ENCODE measurements around the gene TFEB.

The TFEB gene

DNA sequence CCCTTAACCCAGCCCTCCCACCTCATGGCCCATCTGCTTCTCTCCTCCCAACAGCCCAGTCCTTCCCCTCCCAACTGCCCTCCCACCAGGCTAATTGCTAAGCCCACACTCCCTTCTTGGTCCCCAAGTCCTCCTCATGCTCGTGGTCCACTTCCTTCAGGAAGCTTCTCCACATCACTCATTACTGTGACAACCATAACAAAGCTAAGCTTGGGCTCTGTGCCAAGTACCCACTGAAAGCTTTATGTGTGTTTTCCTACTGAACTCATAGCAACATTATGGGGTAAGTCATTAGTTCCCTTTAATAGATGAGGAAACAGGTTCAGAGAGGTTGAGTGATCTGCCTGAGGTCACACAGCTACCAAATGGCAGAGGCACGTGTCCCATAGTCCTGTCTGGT lies 28.1 kb upstream of the TFEB start:
- DNase-seq, result no peak

DNA sequence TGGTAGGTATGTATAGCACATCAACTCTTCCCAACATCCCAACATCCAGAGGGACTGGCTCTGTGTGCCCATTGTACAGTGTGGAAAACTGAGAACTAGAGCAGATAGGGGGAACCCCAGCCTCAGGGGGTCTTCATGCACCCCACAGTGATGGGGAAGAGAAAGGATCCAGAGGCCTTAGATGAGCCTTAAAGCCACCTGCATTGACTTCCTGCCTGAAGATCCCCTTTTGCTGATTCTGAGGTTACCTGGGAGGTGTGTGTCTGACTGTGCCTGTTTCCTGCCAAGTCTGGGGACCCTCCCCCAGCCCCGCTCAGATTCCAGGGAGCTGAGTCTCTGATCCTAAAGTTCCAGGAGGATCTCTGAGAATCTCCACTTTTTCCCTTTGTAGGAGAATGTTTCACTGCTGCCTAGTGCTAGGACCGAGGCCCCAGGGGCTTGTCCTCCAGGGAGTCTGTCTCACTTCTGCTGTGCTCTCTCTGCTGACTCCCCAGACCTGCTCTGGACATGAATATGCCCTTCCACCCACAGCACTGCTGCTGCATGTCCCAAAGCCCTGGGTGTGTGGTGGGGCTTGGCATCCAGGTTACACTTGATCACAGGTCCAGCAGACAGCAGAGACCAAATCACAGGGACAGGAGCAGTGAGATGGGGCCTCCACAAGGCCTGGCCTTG lies 24.6 kb upstream of the TFEB start:
- DNase-seq, result no peak

DNA sequence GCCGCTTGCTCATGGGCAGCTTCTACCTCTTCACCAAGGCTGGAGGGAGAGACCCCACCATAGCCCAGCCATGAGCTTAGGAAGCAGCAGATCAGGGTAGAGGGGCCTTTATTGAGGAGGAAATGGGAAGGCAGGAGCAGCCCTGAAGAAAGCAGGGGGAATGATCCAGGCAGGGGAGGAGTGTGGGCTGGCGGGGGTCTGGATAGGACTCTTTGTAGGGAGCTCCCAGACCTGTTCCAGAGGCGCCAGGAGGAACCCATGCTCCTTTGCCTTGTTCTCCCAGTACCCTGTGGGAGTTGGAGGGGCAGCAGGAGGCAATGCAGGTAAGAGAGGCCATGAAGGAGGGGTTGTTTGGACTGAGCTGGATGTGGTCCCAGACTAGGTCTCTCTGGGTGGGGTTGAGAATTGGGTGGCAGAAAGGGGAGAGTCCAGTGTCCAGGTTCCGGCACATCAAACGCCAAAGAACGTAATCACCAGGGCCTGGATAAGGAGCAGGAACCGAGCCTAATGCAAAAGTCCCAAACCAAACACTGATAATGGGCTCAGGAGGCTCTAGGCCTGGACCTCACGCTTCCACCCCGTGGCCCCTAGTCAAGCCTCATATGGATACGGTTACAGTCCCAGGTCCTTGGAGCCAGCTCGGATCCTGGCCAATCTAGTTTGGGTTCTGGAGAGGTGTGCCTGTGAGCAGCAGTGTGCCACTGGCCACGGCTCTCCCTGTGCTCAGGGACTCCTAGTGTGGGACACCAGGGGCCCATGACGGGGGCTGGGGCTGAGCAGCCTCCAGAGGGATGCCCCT lies 23.9 kb upstream of the TFEB start:
- no peak for DNase-seq

DNA sequence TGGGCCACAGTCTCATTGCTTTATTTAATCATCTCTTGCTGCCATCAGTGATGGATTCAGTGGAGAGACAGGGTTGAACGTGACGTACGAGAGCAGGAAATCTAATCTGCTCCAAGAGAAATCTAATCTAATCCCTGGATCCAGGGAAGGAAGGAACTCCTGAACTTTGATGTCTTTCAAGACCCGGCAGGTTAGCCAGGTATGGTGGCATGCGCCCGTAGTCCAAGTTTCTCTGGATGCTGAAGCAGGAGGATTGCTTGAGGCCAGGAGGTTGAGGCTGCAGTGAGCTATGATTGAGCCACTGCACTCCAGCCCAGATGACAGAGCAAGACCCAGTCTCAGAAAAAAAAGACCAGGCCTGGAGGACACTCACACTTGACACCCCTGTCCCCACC lies 23.2 kb upstream of the TFEB start:
- DNase-seq, result no peak

- no peak for DNase-seq
Observed at GRCh38 chr6:41757931-41758640, 22.7 kb upstream of the TFEB start.

- no peak for DNase-seq
Observed at GRCh38 chr6:41757271-41757670, 21.9 kb upstream of the TFEB start.

DNA sequence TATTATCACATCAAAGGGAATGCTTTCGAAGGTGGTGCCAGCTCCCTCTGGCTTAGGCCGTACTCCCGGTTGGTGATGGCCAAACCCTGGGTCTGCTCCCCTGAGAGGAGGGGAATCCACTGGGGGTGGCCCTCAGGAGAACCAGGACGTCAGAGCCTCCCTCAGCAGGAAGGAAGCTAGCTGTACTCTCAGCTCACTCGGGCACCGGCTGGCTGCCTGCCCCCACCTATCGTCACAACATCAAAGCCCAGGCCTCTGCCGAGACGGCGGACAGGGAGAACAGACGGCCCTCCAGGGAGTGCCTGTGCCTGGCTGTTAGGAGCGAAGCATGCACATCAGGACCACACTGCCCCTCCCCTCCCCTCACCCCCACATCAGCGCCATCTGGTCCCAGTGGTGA lies 20.9 kb upstream of the TFEB start:
- no peak for DNase-seq

- DNase-seq, result no peak
Observed at GRCh38 chr6:41755895-41756294, 20.5 kb upstream of the TFEB start.

GRCh38 chr6:41750374-41750773 lies 15.0 kb upstream of the TFEB start:
- DNase-seq, result no peak

DNA sequence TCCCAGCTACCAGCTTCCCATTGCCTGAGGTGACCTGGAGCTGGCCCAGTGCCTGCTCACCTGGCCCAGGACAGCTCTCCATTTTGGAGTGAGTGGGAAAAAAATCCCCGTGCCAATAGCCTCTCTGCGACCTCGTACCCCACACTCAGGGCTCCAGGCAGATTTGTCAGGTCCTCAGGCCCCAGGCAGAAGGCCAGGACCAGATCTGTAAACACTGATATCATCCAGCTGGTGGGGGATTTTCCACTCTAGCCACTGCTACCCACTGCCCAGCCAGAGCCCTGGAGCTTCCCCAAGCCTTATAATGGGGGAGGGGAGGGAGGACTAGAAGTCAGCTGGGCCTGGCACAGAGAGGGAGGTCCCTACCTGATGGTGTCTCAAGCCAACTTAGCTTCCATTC lies 13.1 kb upstream of the TFEB start:
- no peak for DNase-seq

DNA sequence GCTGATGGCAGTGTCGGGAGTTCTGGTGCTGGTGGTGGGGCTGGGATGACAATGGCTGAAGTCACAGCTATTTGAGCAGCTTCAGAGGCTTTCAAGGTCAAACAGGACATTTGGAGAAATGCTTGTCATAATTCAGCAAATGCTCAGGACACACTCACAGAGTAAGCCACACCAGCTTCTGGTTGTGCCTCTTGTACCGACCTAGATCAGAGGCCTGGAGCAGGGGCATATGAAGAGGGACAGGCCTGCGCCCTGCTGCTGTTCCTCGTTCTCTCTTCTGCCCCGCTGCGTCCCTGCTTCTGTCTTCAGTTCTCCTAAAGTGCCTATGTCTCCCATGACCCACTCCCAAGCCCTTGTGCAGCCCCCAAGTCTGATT lies 12.7 kb upstream of the TFEB start:
- no peak for DNase-seq

DNA sequence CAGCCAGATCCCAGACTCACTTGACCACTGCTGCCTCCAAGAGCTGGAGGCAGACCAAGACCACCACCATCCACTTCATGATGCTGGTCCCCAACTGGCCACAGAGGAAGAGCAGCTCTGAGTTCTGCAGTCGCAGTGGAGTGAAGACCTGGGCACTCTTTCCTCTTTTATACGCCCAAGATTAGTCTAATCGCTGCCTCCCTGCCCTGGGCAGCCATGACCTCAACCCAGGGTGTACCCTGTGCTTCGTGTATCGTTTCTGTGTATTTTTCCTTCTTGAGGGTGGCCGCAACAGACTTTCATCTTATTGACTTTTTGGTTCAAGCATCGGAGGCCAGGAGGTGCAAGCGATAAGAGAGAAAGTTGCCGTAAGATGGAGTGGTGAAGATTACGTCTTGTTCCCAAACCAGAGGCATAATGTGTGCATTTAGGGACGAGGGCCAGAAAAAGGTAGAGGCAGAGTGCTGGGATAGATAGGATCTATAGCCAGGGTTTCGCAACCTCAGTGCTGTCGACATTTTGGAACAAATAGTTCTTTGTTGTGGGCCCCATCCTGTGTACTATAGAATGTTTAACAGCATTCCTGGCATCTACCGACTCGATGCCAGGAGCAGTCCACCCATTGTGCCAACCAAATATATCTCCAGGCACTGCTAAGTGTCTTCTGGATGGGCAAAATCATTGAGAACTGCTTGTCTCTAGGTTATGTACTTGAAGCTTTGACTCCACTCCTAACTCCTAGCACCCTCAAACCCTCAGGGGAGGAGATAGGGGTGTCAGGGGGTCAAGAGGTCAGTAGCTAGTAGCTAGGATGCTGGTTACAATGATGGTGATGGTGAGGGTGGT lies 12.1 kb upstream of the TFEB start, which contains the start of gene PGC:
TSS of gene PGC (minus strand) at position 142 of the 846 bp plus-strand sequence. CDS start at position 79, 63 bp downstream.
- DNase-seq, result no peak

DNA sequence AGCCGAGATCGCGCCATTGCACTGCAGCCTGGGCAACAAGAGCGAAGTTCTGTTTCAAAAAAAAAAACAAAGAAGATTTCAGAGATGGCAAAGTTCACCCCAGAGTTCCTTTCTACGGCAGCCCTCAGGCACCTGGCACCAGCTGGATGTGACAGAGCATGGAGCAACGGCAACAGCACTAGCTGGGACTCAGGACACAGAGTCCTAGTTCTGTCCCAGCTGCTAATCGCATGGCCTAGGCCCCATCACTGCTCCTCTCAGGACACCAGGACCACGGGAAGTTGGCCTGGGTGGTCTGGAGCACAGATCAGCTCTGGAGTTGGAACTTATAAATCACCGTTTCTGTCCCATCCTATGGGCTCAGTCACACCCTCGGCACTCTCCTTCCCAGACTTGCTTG lies 10.7 kb upstream of the TFEB start:
- DNase-seq, result no peak

- no peak for DNase-seq
Observed at GRCh38 chr6:41744236-41744787, 8.9 kb upstream of the TFEB start.

- DNase-seq, result no peak
Observed at GRCh38 chr6:41743406-41744235, 8.2 kb upstream of the TFEB start.

GRCh38 chr6:41741625-41742490 lies 6.5 kb upstream of the TFEB start:
- DNase-seq, result no peak

- no peak for DNase-seq
Observed at GRCh38 chr6:41740366-41741162, 5.2 kb upstream of the TFEB start.

DNA sequence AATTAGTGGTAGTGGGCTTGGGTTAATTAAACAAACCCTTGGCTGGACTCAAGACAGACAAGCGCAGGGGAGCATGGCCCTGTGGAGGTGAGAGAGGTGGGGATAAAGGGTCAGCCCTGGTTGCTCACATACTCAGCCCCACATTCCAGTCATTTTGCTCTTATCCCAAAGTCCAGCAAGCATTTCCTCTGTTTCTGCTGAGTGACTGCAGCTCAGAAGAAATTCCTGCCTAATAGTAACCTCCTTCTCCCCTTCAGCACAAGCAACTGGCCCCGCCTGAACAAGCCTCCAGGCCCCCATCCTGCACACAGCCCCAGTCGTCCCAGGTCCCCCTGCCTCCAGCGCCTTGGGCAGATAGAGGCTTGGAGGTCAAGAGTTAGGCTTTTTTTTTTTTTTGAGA lies 3.6 kb upstream of the TFEB start:
- no peak for DNase-seq

- DNase-seq, result no peak
Observed at GRCh38 chr6:41737591-41738130, 2.3 kb upstream of the TFEB start.

All from GOT3 (cell line).